GM23338 (cell line): ENCODE results near the gene DIP2C.

ENCODE experiments used
- CREB1 ChIP-seq: fragments of 250-450 bp; sonication (Bioruptor Pico); IDR thresholded peaks from 2 replicates; pipeline ENCODE4 v1.5.0; 2020; ENCODE audit warnings: low read depth, mild to moderate bottlenecking, moderate library complexity
- EZH2 ChIP-seq: fragments of 200-600 bp; sonication (generic); IDR thresholded peaks from one replicate; pipeline ENCODE4 v1.8.0; 2017; ENCODE audit warnings: antibody characterized with exemption, mild to moderate bottlenecking, low read depth; ENCODE audit not compliant: unreplicated experiment
- EZH2phosphoT487 ChIP-seq: fragments of 200-600 bp; sonication (generic); IDR thresholded peaks from one replicate; pipeline ENCODE4 v1.8.1; 2018; ENCODE audit warnings: antibody characterized with exemption; ENCODE audit not compliant: unreplicated experiment
- JUNB ChIP-seq: IDR thresholded peaks from one replicate; pipeline ENCODE4 v1.6.1; 2016; ENCODE audit warnings: antibody characterized with exemption; ENCODE audit not compliant: unreplicated experiment
- NANOG ChIP-seq: IDR thresholded peaks from 2 replicates; pipeline ENCODE4 v1.6.1; 2016; ENCODE audit warnings: antibody characterized with exemption, borderline replicate concordance
- POLR2AphosphoS5 ChIP-seq: IDR thresholded peaks from 2 replicates; pipeline ENCODE4 v1.6.1; 2016; ENCODE audit warnings: antibody characterized with exemption, low read depth
- STAT1 ChIP-seq: IDR thresholded peaks from one replicate; pipeline ENCODE4 v1.6.1; 2016; ENCODE audit warnings: antibody characterized with exemption; ENCODE audit not compliant: unreplicated experiment
- ZNF114 ChIP-seq: fragments of 250-450 bp; sonication (Bioruptor Pico); IDR thresholded peaks from 2 replicates; pipeline ENCODE4 v1.5.0; 2020; ENCODE audit warnings: mild to moderate bottlenecking, moderate library complexity
- ZNF331 ChIP-seq: fragments of 250-450 bp; sonication (Bioruptor Pico); IDR thresholded peaks from 2 replicates; pipeline ENCODE4 v1.5.0; 2020; ENCODE audit warnings: low read depth, mild to moderate bottlenecking, moderate library complexity
- TF ChIP-seq, protein P1 (sequence below), 2 experiments: fragments of 200-600 bp in 1 of 2; sonication (generic) in 1 of 2; conservative IDR thresholded peaks; 2 replicates each; pipeline versions ENCODE4 v1.5.1 to v1.6.1; 2016 to 2017; ENCODE audit warnings: antibody characterized with exemption in 2 of 2, low read depth in 2 of 2, mild to moderate bottlenecking in 2 of 2, moderate library complexity in 1 of 2
- TF ChIP-seq, protein P2 (sequence below): IDR thresholded peaks from one replicate; pipeline ENCODE4 v1.6.1; 2018; ENCODE audit warnings: antibody characterized with exemption; ENCODE audit not compliant: unreplicated experiment
- TF ChIP-seq, protein P3 (sequence below): IDR thresholded peaks from 2 replicates; pipeline ENCODE4 v1.6.1; 2016; ENCODE audit warnings: antibody characterized with exemption
- TF ChIP-seq, protein P4 (sequence below): fragments of 250-450 bp; sonication (Bioruptor Pico); IDR thresholded peaks from 2 replicates; pipeline ENCODE4 v1.5.0; 2020; ENCODE audit warnings: mild to moderate bottlenecking, moderate library complexity

DNA sequence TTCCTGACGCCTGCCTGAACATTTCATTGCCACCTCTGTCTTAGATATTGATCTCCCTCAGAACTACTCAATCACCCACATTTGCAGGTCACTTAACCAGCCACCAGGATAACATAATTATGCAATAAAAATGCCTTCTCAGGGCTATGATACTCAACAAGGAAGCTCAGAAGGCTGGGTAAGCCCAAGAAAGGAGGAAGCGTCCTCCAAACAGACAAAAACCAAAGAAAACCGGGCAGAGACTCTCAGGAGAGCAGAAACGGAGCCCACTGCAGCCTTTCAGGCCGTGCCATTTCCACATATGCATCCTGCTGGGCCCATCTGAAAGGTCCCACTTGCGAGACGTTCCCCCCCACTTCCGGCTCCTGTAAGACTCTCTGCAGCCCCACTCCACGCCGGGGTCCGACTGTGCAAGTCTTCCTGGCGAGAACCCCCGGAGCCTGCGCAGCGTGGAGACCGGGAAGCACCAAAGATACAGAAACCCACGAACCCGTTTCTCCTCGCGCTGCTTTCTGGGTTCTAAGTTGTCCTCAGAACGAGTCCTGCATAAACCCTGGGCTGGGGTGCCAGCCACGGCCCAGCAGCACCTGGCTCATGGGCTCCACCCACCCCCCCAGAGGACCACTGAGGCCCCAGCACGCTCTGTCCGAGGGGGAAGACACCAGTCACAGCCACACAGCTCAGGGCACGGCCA lies 83.7 kb downstream of the DIP2C start:
- TF ChIP-seq, protein P1, sequence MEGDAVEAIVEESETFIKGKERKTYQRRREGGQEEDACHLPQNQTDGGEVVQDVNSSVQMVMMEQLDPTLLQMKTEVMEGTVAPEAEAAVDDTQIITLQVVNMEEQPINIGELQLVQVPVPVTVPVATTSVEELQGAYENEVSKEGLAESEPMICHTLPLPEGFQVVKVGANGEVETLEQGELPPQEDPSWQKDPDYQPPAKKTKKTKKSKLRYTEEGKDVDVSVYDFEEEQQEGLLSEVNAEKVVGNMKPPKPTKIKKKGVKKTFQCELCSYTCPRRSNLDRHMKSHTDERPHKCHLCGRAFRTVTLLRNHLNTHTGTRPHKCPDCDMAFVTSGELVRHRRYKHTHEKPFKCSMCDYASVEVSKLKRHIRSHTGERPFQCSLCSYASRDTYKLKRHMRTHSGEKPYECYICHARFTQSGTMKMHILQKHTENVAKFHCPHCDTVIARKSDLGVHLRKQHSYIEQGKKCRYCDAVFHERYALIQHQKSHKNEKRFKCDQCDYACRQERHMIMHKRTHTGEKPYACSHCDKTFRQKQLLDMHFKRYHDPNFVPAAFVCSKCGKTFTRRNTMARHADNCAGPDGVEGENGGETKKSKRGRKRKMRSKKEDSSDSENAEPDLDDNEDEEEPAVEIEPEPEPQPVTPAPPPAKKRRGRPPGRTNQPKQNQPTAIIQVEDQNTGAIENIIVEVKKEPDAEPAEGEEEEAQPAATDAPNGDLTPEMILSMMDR (conservative IDR thresholded peaks at IDR 0.05; ENCODE audit: low read depth in 2 of 2), result no peak
- no peak for TF ChIP-seq EZH2
- TF ChIP-seq CREB1 (CRISPR knock-in tag), result no peak
- TF ChIP-seq, protein P2, sequence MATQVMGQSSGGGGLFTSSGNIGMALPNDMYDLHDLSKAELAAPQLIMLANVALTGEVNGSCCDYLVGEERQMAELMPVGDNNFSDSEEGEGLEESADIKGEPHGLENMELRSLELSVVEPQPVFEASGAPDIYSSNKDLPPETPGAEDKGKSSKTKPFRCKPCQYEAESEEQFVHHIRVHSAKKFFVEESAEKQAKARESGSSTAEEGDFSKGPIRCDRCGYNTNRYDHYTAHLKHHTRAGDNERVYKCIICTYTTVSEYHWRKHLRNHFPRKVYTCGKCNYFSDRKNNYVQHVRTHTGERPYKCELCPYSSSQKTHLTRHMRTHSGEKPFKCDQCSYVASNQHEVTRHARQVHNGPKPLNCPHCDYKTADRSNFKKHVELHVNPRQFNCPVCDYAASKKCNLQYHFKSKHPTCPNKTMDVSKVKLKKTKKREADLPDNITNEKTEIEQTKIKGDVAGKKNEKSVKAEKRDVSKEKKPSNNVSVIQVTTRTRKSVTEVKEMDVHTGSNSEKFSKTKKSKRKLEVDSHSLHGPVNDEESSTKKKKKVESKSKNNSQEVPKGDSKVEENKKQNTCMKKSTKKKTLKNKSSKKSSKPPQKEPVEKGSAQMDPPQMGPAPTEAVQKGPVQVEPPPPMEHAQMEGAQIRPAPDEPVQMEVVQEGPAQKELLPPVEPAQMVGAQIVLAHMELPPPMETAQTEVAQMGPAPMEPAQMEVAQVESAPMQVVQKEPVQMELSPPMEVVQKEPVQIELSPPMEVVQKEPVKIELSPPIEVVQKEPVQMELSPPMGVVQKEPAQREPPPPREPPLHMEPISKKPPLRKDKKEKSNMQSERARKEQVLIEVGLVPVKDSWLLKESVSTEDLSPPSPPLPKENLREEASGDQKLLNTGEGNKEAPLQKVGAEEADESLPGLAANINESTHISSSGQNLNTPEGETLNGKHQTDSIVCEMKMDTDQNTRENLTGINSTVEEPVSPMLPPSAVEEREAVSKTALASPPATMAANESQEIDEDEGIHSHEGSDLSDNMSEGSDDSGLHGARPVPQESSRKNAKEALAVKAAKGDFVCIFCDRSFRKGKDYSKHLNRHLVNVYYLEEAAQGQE, result no peak
- no peak for TF ChIP-seq EZH2phosphoT487
- TF ChIP-seq POLR2AphosphoS5, result no peak
- no peak for TF ChIP-seq STAT1
- TF ChIP-seq JUNB, result no peak
- TF ChIP-seq, protein P3, sequence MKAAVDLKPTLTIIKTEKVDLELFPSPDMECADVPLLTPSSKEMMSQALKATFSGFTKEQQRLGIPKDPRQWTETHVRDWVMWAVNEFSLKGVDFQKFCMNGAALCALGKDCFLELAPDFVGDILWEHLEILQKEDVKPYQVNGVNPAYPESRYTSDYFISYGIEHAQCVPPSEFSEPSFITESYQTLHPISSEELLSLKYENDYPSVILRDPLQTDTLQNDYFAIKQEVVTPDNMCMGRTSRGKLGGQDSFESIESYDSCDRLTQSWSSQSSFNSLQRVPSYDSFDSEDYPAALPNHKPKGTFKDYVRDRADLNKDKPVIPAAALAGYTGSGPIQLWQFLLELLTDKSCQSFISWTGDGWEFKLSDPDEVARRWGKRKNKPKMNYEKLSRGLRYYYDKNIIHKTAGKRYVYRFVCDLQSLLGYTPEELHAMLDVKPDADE, result no peak
- TF ChIP-seq ZNF331 (CRISPR knock-in tag), result no peak
- TF ChIP-seq ZNF114 (CRISPR knock-in tag), result no peak
- TF ChIP-seq NANOG, result no peak
- TF ChIP-seq, protein P4, sequence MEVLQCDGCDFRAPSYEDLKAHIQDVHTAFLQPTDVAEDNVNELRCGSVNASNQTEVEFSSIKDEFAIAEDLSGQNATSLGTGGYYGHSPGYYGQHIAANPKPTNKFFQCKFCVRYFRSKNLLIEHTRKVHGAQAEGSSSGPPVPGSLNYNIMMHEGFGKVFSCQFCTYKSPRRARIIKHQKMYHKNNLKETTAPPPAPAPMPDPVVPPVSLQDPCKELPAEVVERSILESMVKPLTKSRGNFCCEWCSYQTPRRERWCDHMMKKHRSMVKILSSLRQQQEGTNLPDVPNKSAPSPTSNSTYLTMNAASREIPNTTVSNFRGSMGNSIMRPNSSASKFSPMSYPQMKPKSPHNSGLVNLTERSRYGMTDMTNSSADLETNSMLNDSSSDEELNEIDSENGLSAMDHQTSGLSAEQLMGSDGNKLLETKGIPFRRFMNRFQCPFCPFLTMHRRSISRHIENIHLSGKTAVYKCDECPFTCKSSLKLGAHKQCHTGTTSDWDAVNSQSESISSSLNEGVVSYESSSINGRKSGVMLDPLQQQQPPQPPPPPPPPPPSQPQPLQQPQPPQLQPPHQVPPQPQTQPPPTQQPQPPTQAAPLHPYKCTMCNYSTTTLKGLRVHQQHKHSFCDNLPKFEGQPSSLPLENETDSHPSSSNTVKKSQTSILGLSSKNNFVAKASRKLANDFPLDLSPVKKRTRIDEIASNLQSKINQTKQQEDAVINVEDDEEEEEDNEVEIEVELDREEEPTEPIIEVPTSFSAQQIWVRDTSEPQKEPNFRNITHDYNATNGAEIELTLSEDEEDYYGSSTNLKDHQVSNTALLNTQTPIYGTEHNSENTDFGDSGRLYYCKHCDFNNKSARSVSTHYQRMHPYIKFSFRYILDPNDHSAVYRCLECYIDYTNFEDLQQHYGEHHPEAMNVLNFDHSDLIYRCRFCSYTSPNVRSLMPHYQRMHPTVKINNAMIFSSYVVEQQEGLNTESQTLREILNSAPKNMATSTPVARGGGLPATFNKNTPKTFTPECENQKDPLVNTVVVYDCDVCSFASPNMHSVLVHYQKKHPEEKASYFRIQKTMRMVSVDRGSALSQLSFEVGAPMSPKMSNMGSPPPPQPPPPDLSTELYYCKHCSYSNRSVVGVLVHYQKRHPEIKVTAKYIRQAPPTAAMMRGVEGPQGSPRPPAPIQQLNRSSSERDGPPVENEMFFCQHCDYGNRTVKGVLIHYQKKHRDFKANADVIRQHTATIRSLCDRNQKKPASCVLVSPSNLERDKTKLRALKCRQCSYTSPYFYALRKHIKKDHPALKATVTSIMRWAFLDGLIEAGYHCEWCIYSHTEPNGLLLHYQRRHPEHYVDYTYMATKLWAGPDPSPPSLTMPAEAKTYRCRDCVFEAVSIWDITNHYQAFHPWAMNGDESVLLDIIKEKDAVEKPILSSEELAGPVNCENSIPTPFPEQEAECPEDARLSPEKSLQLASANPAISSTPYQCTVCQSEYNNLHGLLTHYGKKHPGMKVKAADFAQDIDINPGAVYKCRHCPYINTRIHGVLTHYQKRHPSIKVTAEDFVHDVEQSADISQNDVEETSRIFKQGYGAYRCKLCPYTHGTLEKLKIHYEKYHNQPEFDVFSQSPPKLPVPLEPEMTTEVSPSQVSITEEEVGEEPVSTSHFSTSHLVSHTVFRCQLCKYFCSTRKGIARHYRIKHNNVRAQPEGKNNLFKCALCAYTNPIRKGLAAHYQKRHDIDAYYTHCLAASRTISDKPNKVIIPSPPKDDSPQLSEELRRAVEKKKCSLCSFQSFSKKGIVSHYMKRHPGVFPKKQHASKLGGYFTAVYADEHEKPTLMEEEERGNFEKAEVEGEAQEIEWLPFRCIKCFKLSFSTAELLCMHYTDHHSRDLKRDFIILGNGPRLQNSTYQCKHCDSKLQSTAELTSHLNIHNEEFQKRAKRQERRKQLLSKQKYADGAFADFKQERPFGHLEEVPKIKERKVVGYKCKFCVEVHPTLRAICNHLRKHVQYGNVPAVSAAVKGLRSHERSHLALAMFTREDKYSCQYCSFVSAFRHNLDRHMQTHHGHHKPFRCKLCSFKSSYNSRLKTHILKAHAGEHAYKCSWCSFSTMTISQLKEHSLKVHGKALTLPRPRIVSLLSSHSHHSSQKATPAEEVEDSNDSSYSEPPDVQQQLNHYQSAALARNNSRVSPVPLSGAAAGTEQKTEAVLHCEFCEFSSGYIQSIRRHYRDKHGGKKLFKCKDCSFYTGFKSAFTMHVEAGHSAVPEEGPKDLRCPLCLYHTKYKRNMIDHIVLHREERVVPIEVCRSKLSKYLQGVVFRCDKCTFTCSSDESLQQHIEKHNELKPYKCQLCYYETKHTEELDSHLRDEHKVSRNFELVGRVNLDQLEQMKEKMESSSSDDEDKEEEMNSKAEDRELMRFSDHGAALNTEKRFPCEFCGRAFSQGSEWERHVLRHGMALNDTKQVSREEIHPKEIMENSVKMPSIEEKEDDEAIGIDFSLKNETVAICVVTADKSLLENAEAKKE (CRISPR knock-in tag), result no peak
